Endometrium (tissue), 2 donors: ENCODE measurements around the gene KCNG4.
"Not testable (repeated sequence)": the region's sequence is repeated elsewhere in the genome, so short reads cannot be mapped to it uniquely, and the experiment has no call there.

Experiments
- FAIRE-seq: peaks from 2 replicates; lab custom pipeline; 2012; peaks lifted over from hg19 to GRCh38; lab: Jason Lieb, UNC
- donor health status: control.
- donor health status: control.

Gene KCNG4

DNA sequence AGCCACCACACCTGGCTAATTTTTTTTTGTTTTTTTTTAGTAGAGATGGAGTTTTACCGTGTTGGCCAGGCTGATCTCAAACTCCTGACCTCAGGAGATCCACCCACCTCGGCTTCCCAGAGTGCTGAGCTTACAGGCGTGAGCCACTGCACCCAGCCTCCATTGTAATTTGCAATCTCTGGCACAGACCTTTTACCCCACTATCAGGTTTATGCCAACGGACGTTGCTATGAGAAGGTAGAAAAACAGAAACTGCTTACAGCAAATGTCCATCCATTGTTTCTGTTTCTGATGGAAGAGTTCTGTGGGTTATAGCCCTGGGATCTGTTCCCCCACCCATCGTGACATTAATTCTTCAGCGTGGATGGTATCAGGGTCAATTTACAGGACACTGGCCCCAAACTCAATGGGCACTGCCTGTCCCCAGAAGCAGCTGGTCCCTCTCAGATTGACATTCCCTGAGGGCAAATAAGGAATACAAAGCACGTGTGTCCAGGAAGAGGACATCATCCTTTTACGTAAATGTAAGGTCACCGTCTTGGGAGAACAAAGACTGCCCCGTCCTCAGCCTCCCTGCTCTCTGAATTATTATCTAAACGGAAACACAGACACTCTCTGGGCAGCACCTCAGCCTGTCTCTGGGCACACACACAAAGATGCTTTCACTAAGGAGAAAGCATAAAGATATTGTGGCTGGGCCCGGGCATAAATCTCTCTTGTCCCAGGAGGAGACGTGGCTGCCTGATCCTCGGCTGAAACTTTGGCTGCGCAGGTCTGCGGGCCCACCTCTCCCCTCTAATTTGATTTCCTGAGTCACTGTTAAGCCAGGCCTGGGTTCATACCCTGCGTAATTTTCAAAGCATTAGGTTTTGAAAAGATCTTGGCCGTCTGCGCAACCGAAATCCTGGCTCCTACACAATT lies 5.2 kb downstream of the KCNG4 start:
- no peak for FAIRE-seq

- no peak for FAIRE-seq
Observed at GRCh38 chr16:84233748-84234147, 6.1 kb downstream of the KCNG4 start.

- no peak for FAIRE-seq
Observed at GRCh38 chr16:84232969-84233368, 6.8 kb downstream of the KCNG4 start.

DNA sequence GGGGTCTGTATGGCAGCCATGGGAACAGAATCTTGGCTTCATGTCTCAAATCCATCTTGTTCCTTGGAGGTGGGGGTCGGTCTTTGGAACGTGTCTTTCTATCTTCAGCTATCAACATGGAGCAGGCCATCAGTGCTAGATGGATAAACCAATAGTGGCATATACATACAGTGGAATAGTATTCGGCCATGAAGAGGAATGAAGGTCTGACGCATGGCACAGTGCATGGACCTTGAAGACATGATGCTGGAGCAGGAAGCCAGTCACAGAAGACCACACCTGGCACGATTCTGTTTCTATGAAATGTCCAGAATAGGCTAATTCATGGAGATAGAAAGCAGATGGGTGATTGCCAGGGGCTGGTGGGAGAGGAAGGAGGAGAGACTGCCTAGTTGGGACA lies 7.8 kb downstream of the KCNG4 start:
- no peak for FAIRE-seq

GRCh38 chr16:84229471-84229870 lies 10.3 kb downstream of the KCNG4 start:
- FAIRE-seq = no peak

DNA sequence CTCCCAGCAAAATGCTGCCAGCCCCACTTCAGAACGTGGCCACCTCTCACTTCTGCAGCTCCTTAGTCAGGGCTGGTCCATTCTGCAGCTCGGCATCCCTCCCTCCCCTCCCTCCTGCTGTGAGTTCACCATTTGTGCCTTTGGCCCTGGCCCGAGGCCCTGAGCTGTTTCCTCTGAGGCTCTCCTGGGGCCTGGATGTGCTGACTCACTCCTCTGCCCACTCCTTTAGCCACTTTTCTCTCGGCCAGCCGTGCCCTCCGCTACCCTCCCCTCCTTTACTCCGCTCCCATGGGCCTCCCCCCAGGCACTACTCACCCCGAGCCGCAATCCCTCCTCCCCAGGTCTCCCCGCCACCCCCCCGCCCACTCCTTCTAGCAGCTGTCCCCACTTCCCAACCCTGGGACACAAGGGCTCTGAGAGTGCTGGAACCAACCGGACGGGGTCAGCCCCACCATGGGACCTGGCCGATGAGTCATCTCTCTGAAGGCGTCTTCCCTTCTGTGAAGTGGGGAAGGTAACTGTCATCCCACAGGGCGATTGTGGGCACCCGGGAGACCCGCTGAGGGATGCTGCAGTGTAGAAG lies 11.5 kb downstream of the KCNG4 start:
- no peak for FAIRE-seq

DNA sequence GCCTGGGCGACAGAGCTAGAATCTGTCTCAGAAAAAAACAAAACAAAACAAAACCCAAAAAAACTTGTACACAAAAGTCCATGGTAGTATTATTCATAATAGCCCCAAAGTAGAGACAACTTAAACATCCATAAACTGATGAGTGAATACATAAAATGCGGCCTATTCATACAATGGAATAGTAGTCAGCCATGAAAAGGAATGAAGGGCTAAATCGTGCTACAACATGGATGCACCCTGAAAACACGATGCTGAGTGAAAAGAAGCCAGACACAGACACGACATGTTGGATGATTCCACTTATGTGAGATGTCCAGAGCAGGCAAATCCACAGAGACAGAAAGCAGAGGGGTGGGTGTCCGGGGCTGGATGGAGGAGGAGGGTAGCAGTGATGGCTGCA lies 12.3 kb downstream of the KCNG4 start:
- no peak for FAIRE-seq

DNA sequence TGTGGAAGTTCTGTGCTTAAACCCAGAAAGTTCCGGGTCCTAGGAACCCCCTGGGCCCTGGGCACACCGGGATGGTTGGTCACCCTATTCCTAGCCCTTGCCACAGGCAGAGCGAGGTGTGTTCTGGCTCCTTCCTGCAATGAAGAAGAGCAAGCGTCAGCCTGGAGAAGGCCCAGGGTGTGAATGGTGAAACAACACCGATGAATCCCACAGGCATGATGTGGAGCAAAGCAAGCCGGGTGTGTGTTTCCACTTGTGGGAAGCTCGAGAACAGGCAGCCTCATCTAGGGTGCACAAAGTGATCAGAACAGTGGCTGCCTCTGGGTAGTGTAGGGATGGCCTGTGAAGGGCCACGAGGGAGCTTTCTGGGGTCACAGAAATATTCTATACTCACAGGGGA lies 13.8 kb downstream of the KCNG4 start:
- FAIRE-seq = no peak

- no peak for FAIRE-seq
Observed at GRCh38 chr16:84225571-84225970, 14.2 kb downstream of the KCNG4 start.

DNA sequence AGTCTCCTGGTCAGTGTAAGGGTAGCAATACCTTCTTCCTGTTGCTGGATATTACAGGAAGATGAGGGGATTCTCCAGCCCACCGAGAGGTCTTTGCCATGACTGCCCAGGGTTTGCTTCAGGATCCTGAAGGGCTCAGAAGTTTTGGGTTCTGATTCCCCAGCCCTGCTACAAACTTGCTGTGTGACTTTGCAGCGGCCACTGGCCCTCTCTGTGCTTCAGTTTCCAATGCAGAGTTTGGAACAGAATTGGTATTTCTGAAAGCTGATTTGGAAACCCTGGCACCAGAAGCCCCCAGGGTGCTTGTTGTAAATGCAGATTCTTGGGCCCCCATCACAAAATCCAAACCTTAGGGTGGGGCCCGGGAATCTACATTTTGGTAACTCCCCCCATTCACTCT lies 14.7 kb downstream of the KCNG4 start:
- no peak for FAIRE-seq

DNA sequence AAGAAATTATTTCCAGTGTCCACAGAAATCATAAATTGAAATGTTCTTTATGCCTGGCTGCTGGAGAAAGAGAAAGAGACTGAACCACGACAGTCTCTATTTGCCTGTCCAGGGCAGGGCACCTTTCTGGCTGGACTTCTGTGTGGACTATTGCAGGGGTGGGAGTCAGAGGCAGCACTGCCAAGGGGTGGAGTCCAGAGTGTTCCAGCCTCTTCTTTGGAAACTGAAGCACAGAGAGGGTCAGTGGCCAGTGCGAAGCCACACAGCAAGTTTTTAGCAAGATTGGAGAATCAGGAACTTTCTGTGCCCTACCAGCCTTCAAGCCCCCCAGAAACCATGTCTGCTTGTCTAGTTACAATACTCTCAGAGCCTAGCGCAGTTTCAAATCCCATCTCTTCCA lies 15.3 kb downstream of the KCNG4 start:
- no peak for FAIRE-seq

GRCh38 chr16:84223456-84223855 lies 16.4 kb downstream of the KCNG4 start:
- FAIRE-seq = no peak

DNA sequence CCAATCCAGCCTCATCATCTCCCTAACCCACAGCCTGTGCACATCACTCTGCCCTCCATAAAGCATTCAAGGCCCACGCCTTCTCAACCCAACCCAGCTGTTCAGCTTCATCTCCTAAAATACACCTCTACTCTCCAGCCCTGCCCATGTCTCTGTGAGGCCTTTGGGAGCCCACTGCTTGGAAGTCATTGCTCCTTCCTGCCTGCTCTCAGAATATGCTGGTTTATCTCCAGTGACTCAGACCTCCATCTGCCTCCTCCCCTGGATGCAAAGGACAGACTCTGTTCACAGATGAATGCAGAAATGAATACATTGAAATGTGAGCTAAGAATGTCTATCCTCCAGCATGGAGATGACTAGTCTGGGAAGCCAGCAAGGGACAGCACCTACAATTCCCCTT lies 19.0 kb downstream of the KCNG4 start:
- no peak for FAIRE-seq

- no peak for FAIRE-seq
Observed at GRCh38 chr16:84218956-84219355, 20.9 kb downstream of the KCNG4 start.

DNA sequence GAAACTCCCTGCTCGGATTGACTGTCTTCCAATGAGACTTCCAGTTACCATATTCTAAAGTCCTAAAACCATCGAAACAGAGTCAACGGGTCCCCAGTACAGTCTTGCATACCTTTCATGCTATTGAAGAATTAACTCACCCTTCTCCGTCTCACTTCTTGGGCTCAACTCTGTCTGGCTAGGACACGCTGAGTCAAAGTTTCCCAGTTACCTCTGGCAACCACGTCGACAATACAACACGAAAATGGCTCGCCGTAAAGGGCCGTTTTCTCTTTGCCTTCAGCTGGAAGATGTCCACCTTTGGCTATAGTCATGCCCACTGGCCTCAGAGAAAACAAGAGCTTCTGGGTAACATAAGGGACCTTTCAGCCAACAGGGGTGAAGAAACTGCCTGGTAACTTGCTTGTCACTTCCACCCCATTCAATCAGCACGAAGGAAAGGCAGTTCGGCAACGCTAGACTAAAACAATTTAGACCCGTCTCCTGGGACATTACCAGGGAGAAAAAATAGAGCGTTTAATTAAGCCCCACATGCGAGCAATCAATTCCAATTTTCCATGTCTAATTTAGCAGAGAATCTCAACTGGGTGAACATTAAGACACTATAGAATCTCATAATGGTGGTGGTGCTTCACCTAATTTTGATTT lies 21.5 kb downstream of the KCNG4 start:
- FAIRE-seq = no peak

DNA sequence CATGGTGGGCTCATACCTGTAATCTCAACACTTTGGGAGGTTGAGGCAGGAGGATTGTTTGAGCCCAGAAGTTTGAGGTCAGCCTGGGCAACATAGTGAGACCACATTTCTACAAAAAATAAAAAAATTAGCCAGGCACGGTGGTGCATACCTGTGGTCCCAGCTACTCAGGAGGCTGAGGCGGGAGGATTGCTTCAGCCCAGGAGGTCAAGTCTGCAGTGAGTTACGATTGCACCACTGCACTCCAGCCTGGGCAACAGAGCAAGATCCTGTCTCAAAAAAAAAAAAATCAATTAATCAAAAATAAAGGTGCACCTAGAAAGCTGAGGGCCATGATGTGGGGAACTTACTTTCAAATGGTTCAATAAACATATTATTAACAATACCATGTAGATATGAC lies 23.7 kb downstream of the KCNG4 start:
- not testable (repeated sequence) for FAIRE-seq

GRCh38 chr16:84215531-84215930 lies 24.3 kb downstream of the KCNG4 start:
- no peak for FAIRE-seq

- FAIRE-seq = no peak
Observed at GRCh38 chr16:84214451-84215066, 25.3 kb downstream of the KCNG4 start.

DNA sequence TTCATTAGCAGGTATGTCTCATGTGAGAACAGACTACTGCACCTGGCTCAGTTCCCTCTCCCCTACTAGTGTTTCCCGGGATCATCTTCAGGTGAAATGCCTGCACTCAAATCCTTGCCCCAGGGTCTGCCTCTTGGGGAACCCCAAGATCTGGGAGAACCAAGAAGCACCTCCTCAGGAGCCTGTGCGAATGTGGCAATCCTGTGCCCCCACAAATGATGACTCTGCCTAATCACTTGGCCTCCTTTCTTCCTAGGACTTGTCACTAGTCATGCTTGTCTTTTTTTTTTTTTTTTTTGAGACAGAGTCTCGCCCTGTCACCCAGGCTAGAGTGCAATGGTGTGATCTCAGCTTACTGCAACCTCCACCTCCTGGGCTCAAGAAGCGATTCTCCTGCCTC lies 27.2 kb downstream of the KCNG4 start:
- no peak for FAIRE-seq

GRCh38 chr16:84212154-84212553 lies 27.7 kb downstream of the KCNG4 start:
- no peak for FAIRE-seq

- no peak for FAIRE-seq
Observed at GRCh38 chr16:84209989-84210388, 29.8 kb downstream of the KCNG4 start.

- FAIRE-seq = no peak
Observed at GRCh38 chr16:84207879-84208278, 31.9 kb downstream of the KCNG4 start.

- no peak for FAIRE-seq
Observed at GRCh38 chr16:84207251-84207650, 32.6 kb downstream of the KCNG4 start.
